Stimulated activated CD8-positive, alpha-beta memory T cell treated with anti-CD3 and anti-CD28 coated beads, Interleukin-7, amount 100 ng/mL, for 24 hours (primary cell): Measurements from ENCODE around the gene RFX2.

Experiments
- DNase-seq: peaks from one replicate; pipeline ENCODE4 v3.0.0-alpha.2; 2020; ENCODE audit warnings: low read depth

The RFX2 gene

GRCh38 chr19:5955636-5955935 lies 154.7 kb downstream of the RFX2 start:
- no peak for DNase-seq

- DNase-seq: no peak
These were observed 156.0 kb downstream of the RFX2 start for GRCh38 chr19:5954293-5954692.

- DNase-seq: no peak
These were observed 156.6 kb downstream of the RFX2 start for GRCh38 chr19:5953680-5954213.

GRCh38 chr19:5953030-5953589 lies 157.2 kb downstream of the RFX2 start:
- DNase-seq: no peak

- no peak for DNase-seq
These were observed 157.9 kb downstream of the RFX2 start for GRCh38 chr19:5952193-5953029.

- DNase-seq: no peak
These were observed 158.9 kb downstream of the RFX2 start for GRCh38 chr19:5951338-5951861.

GRCh38 chr19:5950741-5951140 lies 159.6 kb downstream of the RFX2 start:
- no peak for DNase-seq

GRCh38 chr19:5949792-5950305 lies 160.5 kb downstream of the RFX2 start:
- DNase-seq: no peak

- DNase-seq: no peak
These were observed 161.3 kb downstream of the RFX2 start for GRCh38 chr19:5948752-5949564.

- DNase-seq: no peak
These were observed 162.9 kb downstream of the RFX2 start for GRCh38 chr19:5947435-5947834.

GRCh38 chr19:5943623-5944022 lies 166.7 kb downstream of the RFX2 start:
- no peak for DNase-seq
